HepG2 (cell line): ENCODE results near the gene UQCR10. TPM values are rescaled to one million over a fixed set of nuclear protein-coding genes. Genes with fewer than 3 reads are reported as not detected.

ENCODE experiments used
- ARNT ChIP-seq: fragments of 450-650 bp; IDR thresholded peaks from 2 replicates; pipeline ENCODE4 v1.6.1; 2017
- BRD4 ChIP-seq: sonication (generic); formaldehyde crosslinking; IDR thresholded peaks from 2 replicates; pipeline ENCODE4 v1.4.0; 2020; ENCODE audit warnings: missing genetic modification reagents
- ETV6 ChIP-seq: sonication (generic); formaldehyde crosslinking; conservative IDR thresholded peaks from 2 replicates; pipeline ENCODE4 v1.4.0; 2020; ENCODE audit warnings: missing genetic modification reagents
- GABPA ChIP-seq, 2 experiments: IDR thresholded peaks; 2 replicates each; pipeline ENCODE4 v1.6.1; 2011 to 2016; ENCODE audit warnings: low read depth in 2 of 2, low read length in 1 of 2, missing biosample characterization in 1 of 2, missing genetic modification characterization in 1 of 2
- GTF2F1 ChIP-seq: fragments of 150-350 bp; IDR thresholded peaks from 2 replicates; pipeline ENCODE4 v1.6.1; 2014; ENCODE audit warnings: low read length
- MED1 ChIP-seq: sonication (generic); formaldehyde crosslinking; IDR thresholded peaks from 2 replicates; pipeline ENCODE4 v1.4.0; 2020; ENCODE audit warnings: missing genetic modification reagents
- MIER2 ChIP-seq: IDR thresholded peaks from 2 replicates; pipeline ENCODE4 v1.6.1; 2016; ENCODE audit warnings: missing biosample characterization, missing genetic modification reagents
- NONO ChIP-seq, 2 experiments: fragments of 450-650 bp in 1 of 2; sonication (generic) in 1 of 2; formaldehyde crosslinking in 1 of 2; IDR thresholded peaks in 1 of 2; conservative IDR thresholded peaks in 1 of 2; 2 replicates each; pipeline versions ENCODE4 v1.6.1 to v1.8.0; 2017 to 2022; ENCODE audit warnings: mild to moderate bottlenecking in 1 of 2, missing genetic modification reagents in 1 of 2, moderate library complexity in 1 of 2
- PLSCR1 ChIP-seq: sonication (generic); formaldehyde crosslinking; IDR thresholded peaks from 2 replicates; pipeline ENCODE4 v1.5.0; 2020; ENCODE audit warnings: missing genetic modification reagents, mild to moderate bottlenecking, borderline replicate concordance
- PREB ChIP-seq: sonication (generic); formaldehyde crosslinking; IDR thresholded peaks from 2 replicates; pipeline ENCODE4 v1.4.0; 2020; ENCODE audit warnings: missing genetic modification reagents
- RBAK ChIP-seq: sonication (generic); formaldehyde crosslinking; IDR thresholded peaks from 2 replicates; pipeline ENCODE4 v1.5.1; 2020; ENCODE audit warnings: mild to moderate bottlenecking, missing genetic modification reagents
- RFX5 ChIP-seq: IDR thresholded peaks from 2 replicates; pipeline ENCODE4 v1.6.1; 2011; ENCODE audit warnings: low read depth, low read length, improper control_type of control experiment
- SATB2 ChIP-seq: sonication (generic); formaldehyde crosslinking; IDR thresholded peaks from 2 replicates; pipeline ENCODE4 v1.5.0; 2020; ENCODE audit warnings: missing genetic modification reagents
- SNAI1 ChIP-seq: sonication (generic); formaldehyde crosslinking; IDR thresholded peaks from 2 replicates; pipeline ENCODE4 v1.5.0; 2020; ENCODE audit warnings: mild to moderate bottlenecking, missing genetic modification reagents, borderline replicate concordance
- TAF1 ChIP-seq: sonication (generic); formaldehyde crosslinking; IDR thresholded peaks from 2 replicates; pipeline ENCODE4 v1.4.0; 2020; ENCODE audit warnings: missing genetic modification reagents
- WIZ ChIP-seq: sonication (generic); formaldehyde crosslinking; IDR thresholded peaks from 2 replicates; pipeline ENCODE4 v1.5.1; 2020; ENCODE audit warnings: mild to moderate bottlenecking, missing genetic modification reagents
- ZNF205 ChIP-seq: IDR thresholded peaks from 2 replicates; pipeline ENCODE4 v1.6.1; 2018; ENCODE audit warnings: missing biosample characterization, missing genetic modification reagents
- ZNF24 ChIP-seq: fragments of 450-650 bp; IDR thresholded peaks from 2 replicates; pipeline ENCODE4 v1.6.1; 2017; ENCODE audit warnings: antibody characterized with exemption, mild to moderate bottlenecking
- ZNF292 ChIP-seq: sonication (generic); formaldehyde crosslinking; IDR thresholded peaks from 2 replicates; pipeline ENCODE4 v1.8.1; 2022; ENCODE audit warnings: mild to moderate bottlenecking, low read depth, missing genetic modification reagents, borderline replicate concordance
- ZNF337 ChIP-seq: sonication (generic); formaldehyde crosslinking; IDR thresholded peaks from 2 replicates; pipeline ENCODE4 v1.5.1; 2020; ENCODE audit warnings: missing genetic modification reagents, low read depth, mild to moderate bottlenecking, borderline replicate concordance
- ZNF441 ChIP-seq: sonication (generic); formaldehyde crosslinking; IDR thresholded peaks from 2 replicates; pipeline ENCODE4 v1.7.0; 2021; ENCODE audit warnings: missing genetic modification reagents, borderline replicate concordance
- ZNF556 ChIP-seq: sonication (generic); formaldehyde crosslinking; IDR thresholded peaks from 2 replicates; pipeline ENCODE4 v1.4.0; 2020; ENCODE audit warnings: mild to moderate bottlenecking, missing genetic modification reagents, borderline replicate concordance
- ZNF788 ChIP-seq: sonication (generic); formaldehyde crosslinking; IDR thresholded peaks from 2 replicates; pipeline ENCODE4 v1.5.0; 2020; ENCODE audit warnings: mild to moderate bottlenecking, missing genetic modification reagents, borderline replicate concordance
- polyA plus RNA-seq, 8 experiments: library from polyadenylated mRNA; depleted of rRNA in 3 of 8; stranded (reverse) in 7 of 8; unstranded in 1 of 8; fragments of >200 nt; fragmentation: Illumina TruSeq in 4 of 8; extraction: Trizol in 4 of 8; gene quantifications; 2 replicates each; pipeline versions ENCODE4 v1.2.1 to v1.2.3, GENCODE V29; 2011 to 2016; ENCODE audit warnings: low read depth in 4 of 8, missing spikeins in 1 of 8, mixed read lengths in 1 of 8; ENCODE audit not compliant: insufficient read depth in 1 of 8
- total RNA-seq, 5 experiments: library from RNA; depleted of rRNA; stranded (reverse); fragments of >200 nt; fragmentation: Illumina TruSeq; extraction: Trizol; gene quantifications; 2 replicates each; pipeline ENCODE4 v1.2.3, GENCODE V29; 2016; ENCODE audit warnings: low read depth in 1 of 5
- TF ChIP-seq, protein P1 (sequence below): sonication (generic); formaldehyde crosslinking; IDR thresholded peaks from 2 replicates; pipeline ENCODE4 v1.4.0; 2020; ENCODE audit warnings: missing genetic modification reagents
- TF ChIP-seq, protein P2 (sequence below): sonication (generic); formaldehyde crosslinking; IDR thresholded peaks from 2 replicates; pipeline ENCODE4 v1.4.0; 2020; ENCODE audit warnings: mild to moderate bottlenecking, missing genetic modification reagents, borderline replicate concordance

UQCR10 gene
- total and polyA plus RNA-seq, 2 of the 13 experiments (the other 11 are each of a cell fraction or from before 2014, with no cell fraction given): 225 to 232 TPM

GRCh38 chr22:29799217-29799680 lies 32.1 kb downstream of the UQCR10 start (continued):
- no peak for TF ChIP-seq ETV6 (CRISPR knock-in tag)
- TF ChIP-seq ARNT: no peak
- peak; percentile 69 for TF ChIP-seq MED1 (CRISPR knock-in tag)
- TF ChIP-seq, protein P1, sequence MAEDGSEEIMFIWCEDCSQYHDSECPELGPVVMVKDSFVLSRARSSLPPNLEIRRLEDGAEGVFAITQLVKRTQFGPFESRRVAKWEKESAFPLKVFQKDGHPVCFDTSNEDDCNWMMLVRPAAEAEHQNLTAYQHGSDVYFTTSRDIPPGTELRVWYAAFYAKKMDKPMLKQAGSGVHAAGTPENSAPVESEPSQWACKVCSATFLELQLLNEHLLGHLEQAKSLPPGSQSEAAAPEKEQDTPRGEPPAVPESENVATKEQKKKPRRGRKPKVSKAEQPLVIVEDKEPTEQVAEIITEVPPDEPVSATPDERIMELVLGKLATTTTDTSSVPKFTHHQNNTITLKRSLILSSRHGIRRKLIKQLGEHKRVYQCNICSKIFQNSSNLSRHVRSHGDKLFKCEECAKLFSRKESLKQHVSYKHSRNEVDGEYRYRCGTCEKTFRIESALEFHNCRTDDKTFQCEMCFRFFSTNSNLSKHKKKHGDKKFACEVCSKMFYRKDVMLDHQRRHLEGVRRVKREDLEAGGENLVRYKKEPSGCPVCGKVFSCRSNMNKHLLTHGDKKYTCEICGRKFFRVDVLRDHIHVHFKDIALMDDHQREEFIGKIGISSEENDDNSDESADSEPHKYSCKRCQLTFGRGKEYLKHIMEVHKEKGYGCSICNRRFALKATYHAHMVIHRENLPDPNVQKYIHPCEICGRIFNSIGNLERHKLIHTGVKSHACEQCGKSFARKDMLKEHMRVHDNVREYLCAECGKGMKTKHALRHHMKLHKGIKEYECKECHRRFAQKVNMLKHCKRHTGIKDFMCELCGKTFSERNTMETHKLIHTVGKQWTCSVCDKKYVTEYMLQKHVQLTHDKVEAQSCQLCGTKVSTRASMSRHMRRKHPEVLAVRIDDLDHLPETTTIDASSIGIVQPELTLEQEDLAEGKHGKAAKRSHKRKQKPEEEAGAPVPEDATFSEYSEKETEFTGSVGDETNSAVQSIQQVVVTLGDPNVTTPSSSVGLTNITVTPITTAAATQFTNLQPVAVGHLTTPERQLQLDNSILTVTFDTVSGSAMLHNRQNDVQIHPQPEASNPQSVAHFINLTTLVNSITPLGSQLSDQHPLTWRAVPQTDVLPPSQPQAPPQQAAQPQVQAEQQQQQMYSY (CRISPR knock-in tag): no peak
- no peak for TF ChIP-seq SATB2 (CRISPR knock-in tag)
- 0 out of 2 replicates have a peak, but pooled peaks have one; percentile 41 for TF ChIP-seq ZNF441 (CRISPR knock-in tag)
- TF ChIP-seq WIZ: no peak
- TF ChIP-seq GTF2F1: no peak
- TF ChIP-seq ZNF24: no peak
- TF ChIP-seq MIER2 (CRISPR knock-in tag): no peak
- no peak for TF ChIP-seq RBAK (CRISPR knock-in tag)
- TF ChIP-seq BRD4 (CRISPR knock-in tag): no peak
- TF ChIP-seq PLSCR1 (CRISPR knock-in tag): no peak
- TF ChIP-seq NONO (IDR thresholded peaks at IDR 0.05): no peak
- no peak for TF ChIP-seq NONO (CRISPR knock-in tag; conservative IDR thresholded peaks at IDR 0.05)
- TF ChIP-seq ZNF205 (CRISPR knock-in tag): peak; percentile 63; the same call in 1 of the 2 replicates
- TF ChIP-seq TAF1 (CRISPR knock-in tag): 0 out of 2 replicates have a peak, but pooled peaks have one; percentile 35
- TF ChIP-seq ZNF292: peak; percentile 75
- TF ChIP-seq PREB (CRISPR knock-in tag): no peak
- no peak for TF ChIP-seq SNAI1
- no peak for TF ChIP-seq GABPA (IDR thresholded peaks at IDR 0.05; ENCODE audit: low read depth, low read length)
- TF ChIP-seq GABPA (CRISPR knock-in tag; IDR thresholded peaks at IDR 0.05; ENCODE audit: low read depth): peak; percentile 72
- no peak for TF ChIP-seq RFX5
- TF ChIP-seq ZNF556 (CRISPR knock-in tag): peak; percentile 49; the same call in 1 of the 2 replicates
- TF ChIP-seq ZNF788 (CRISPR knock-in tag): no peak
- TF ChIP-seq ZNF337: no peak
- TF ChIP-seq, protein P2, sequence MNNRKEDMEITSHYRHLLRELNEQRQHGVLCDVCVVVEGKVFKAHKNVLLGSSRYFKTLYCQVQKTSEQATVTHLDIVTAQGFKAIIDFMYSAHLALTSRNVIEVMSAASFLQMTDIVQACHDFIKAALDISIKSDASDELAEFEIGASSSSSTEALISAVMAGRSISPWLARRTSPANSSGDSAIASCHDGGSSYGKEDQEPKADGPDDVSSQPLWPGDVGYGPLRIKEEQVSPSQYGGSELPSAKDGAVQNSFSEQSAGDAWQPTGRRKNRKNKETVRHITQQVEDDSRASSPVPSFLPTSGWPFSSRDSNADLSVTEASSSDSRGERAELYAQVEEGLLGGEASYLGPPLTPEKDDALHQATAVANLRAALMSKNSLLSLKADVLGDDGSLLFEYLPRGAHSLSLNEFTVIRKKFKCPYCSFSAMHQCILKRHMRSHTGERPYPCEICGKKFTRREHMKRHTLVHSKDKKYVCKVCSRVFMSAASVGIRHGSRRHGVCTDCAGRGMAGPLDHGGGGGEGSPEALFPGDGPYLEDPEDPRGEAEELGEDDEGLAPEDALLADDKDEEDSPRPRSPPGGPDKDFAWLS (CRISPR knock-in tag): no peak
